Activated T-cell treated with anti-CD3 and anti-CD28 coated beads, Interleukin-2, amount 50 U/mL, for 24 hours (primary cell): ENCODE results near the gene CREB5.

Source experiments
- DNase-seq: peaks from one replicate; pipeline ENCODE4 v3.0.0-alpha.2; 2020
- H3K27ac Mint-ChIP-seq: 2 replicates; pipeline ENCODE4 v1.8.0; 2020; ENCODE audit warnings: mild to moderate bottlenecking, mixed read lengths
- H3K27me3 Mint-ChIP-seq: 2 replicates; pipeline ENCODE4 v1.8.0; 2020; ENCODE audit warnings: mixed read lengths
- H3K36me3 Mint-ChIP-seq: 2 replicates; pipeline ENCODE4 v1.8.0; 2020; ENCODE audit warnings: low read depth, mixed read lengths
- H3K4me1 Mint-ChIP-seq: 2 replicates; pipeline ENCODE4 v1.8.0; 2020; ENCODE audit warnings: low read depth, mixed read lengths
- H3K4me3 Mint-ChIP-seq: 2 replicates; pipeline ENCODE4 v1.8.0; 2020; ENCODE audit warnings: mild to moderate bottlenecking, moderate library complexity, mixed read lengths
- H3K9me3 Mint-ChIP-seq: 2 replicates; pipeline ENCODE4 v1.8.0; 2020; ENCODE audit warnings: mixed read lengths

Gene CREB5

GRCh38 chr7:28837216-28837615, 424.9 kb downstream of the CREB5 start:
- Mint-ChIP-seq H3K4me1 (no peaks in the 10 kb centered on the region), H3K9me3 (no peaks in the 10 kb centered on the region), H3K36me3 (no peaks in the 10 kb centered on the region), H3K4me3 (no peak overlapping the region), H3K27me3 (peaks cover 10% of the 10 kb centered on the region), H3K27ac (no peak overlapping the region)
- DNase-seq, result no peak

- Mint-ChIP-seq H3K27me3 (peaks cover 26% of the 10 kb centered on the region), H3K27ac (no peak overlapping the region)
Observed at GRCh38 chr7:28840592-28840995, 428.3 kb downstream of the CREB5 start.

GRCh38 chr7:28841766-28842165, 429.4 kb downstream of the CREB5 start:
- H3K27me3 Mint-ChIP-seq, result peaks cover 31% of the 10 kb centered on the region
- no peaks in the 10 kb centered on the region for H3K36me3 Mint-ChIP-seq
- no peak for DNase-seq
- H3K27ac Mint-ChIP-seq, result no peak overlapping the region
- no peaks in the 10 kb centered on the region for H3K9me3 Mint-ChIP-seq
- H3K4me3 Mint-ChIP-seq, result no peak overlapping the region
- H3K4me1 Mint-ChIP-seq, result no peaks in the 10 kb centered on the region

More at GRCh38 chr7:28840592-28840995, 428.3 kb downstream of the CREB5 start:
- no peak overlapping the region for H3K4me3 Mint-ChIP-seq
- no peaks in the 10 kb centered on the region for H3K4me1 Mint-ChIP-seq
- no peak for DNase-seq
- H3K9me3 Mint-ChIP-seq, result no peaks in the 10 kb centered on the region
- H3K36me3 Mint-ChIP-seq, result no peaks in the 10 kb centered on the region

- DNase-seq, result no peak
- Mint-ChIP-seq H3K4me1 (no peaks in the 10 kb centered on the region), H3K36me3 (no peaks in the 10 kb centered on the region), H3K27ac (no peak overlapping the region), H3K27me3 (peaks cover 31% of the 10 kb centered on the region), H3K9me3 (no peaks in the 10 kb centered on the region), H3K4me3 (no peak overlapping the region)
Observed at GRCh38 chr7:28842769-28843295, 430.5 kb downstream of the CREB5 start.

- H3K9me3 Mint-ChIP-seq, result no peaks in the 10 kb centered on the region
- no peak overlapping the region for H3K4me3 Mint-ChIP-seq
- H3K27ac Mint-ChIP-seq, result no peak overlapping the region
- H3K4me1 Mint-ChIP-seq, result no peaks in the 10 kb centered on the region
- H3K27me3 Mint-ChIP-seq, result peaks cover 37% of the 10 kb centered on the region
- DNase-seq, result no peak
- no peaks in the 10 kb centered on the region for H3K36me3 Mint-ChIP-seq
Observed at GRCh38 chr7:28845106-28845505, 432.8 kb downstream of the CREB5 start.

- Mint-ChIP-seq H3K4me3 (no peak overlapping the region), H3K27ac (no peak overlapping the region), H3K4me1 (no peaks in the 10 kb centered on the region), H3K36me3 (no peaks in the 10 kb centered on the region), H3K27me3 (peaks cover 44% of the 10 kb centered on the region), H3K9me3 (no peaks in the 10 kb centered on the region)
- DNase-seq, result no peak
Observed at GRCh38 chr7:28847176-28847575, 434.9 kb downstream of the CREB5 start.

- Mint-ChIP-seq H3K9me3 (no peaks in the 10 kb centered on the region), H3K27me3 (peaks cover 41% of the 10 kb centered on the region), H3K4me3 (no peak overlapping the region), H3K36me3 (no peaks in the 10 kb centered on the region), H3K27ac (no peak overlapping the region), H3K4me1 (no peaks in the 10 kb centered on the region)
- DNase-seq, result no peak
Observed at GRCh38 chr7:28847681-28848080, 435.4 kb downstream of the CREB5 start.

GRCh38 chr7:28848906-28849305, 436.6 kb downstream of the CREB5 start:
- peaks cover 46% of the 10 kb centered on the region for H3K27me3 Mint-ChIP-seq
- no peak overlapping the region for H3K4me3 Mint-ChIP-seq
- H3K36me3 Mint-ChIP-seq, result no peaks in the 10 kb centered on the region
- DNase-seq, result no peak
- H3K27ac Mint-ChIP-seq, result no peak overlapping the region
- no peaks in the 10 kb centered on the region for H3K9me3 Mint-ChIP-seq
- peaks cover 9% of the 10 kb centered on the region for H3K4me1 Mint-ChIP-seq

GRCh38 chr7:28850699-28851098, 438.4 kb downstream of the CREB5 start:
- Mint-ChIP-seq H3K36me3 (no peaks in the 10 kb centered on the region), H3K9me3 (no peaks in the 10 kb centered on the region), H3K27ac (no peak overlapping the region), H3K4me1 (peaks cover 13% of the 10 kb centered on the region), H3K27me3 (peaks cover 58% of the 10 kb centered on the region), H3K4me3 (no peak overlapping the region)
- no peak for DNase-seq

GRCh38 chr7:28853150-28853549, 440.8 kb downstream of the CREB5 start:
- Mint-ChIP-seq H3K4me3 (peak overlapping the region; percentile 64), H3K9me3 (no peaks in the 10 kb centered on the region)

GRCh38 chr7:28853834-28854749, 441.8 kb downstream of the CREB5 start:
- no peak overlapping the region for H3K27ac Mint-ChIP-seq
- peaks cover 76% of the 10 kb centered on the region for H3K27me3 Mint-ChIP-seq
- peak overlapping the region; percentile 64 for H3K4me3 Mint-ChIP-seq
- H3K9me3 Mint-ChIP-seq, result no peaks in the 10 kb centered on the region
- H3K36me3 Mint-ChIP-seq, result no peaks in the 10 kb centered on the region
- peak; percentile 87 for DNase-seq
- H3K4me1 Mint-ChIP-seq, result peaks cover 13% of the 10 kb centered on the region

More at GRCh38 chr7:28853150-28853549, 440.8 kb downstream of the CREB5 start:
- H3K27me3 Mint-ChIP-seq, result peaks cover 73% of the 10 kb centered on the region
- H3K36me3 Mint-ChIP-seq, result no peaks in the 10 kb centered on the region
- H3K27ac Mint-ChIP-seq, result no peak overlapping the region
- peaks cover 13% of the 10 kb centered on the region for H3K4me1 Mint-ChIP-seq
- no peak for DNase-seq

GRCh38 chr7:28854750-28855074, 442.4 kb downstream of the CREB5 start:
- H3K27me3 Mint-ChIP-seq, result peaks cover 78% of the 10 kb centered on the region
- no peaks in the 10 kb centered on the region for H3K9me3 Mint-ChIP-seq
- H3K4me3 Mint-ChIP-seq, result no peak overlapping the region
- H3K27ac Mint-ChIP-seq, result no peak overlapping the region
- H3K4me1 Mint-ChIP-seq, result peaks cover 13% of the 10 kb centered on the region
- H3K36me3 Mint-ChIP-seq, result no peaks in the 10 kb centered on the region
- DNase-seq, result no peak

GRCh38 chr7:28855538-28856217, 443.4 kb downstream of the CREB5 start:
- Mint-ChIP-seq H3K4me3 (no peak overlapping the region), H3K27ac (no peak overlapping the region), H3K27me3 (peaks cover 78% of the 10 kb centered on the region), H3K36me3 (no peaks in the 10 kb centered on the region), H3K9me3 (no peaks in the 10 kb centered on the region), H3K4me1 (peaks cover 13% of the 10 kb centered on the region)
- DNase-seq, result no peak

- Mint-ChIP-seq H3K9me3 (no peaks in the 10 kb centered on the region), H3K4me3 (no peak overlapping the region), H3K36me3 (no peaks in the 10 kb centered on the region), H3K4me1 (peaks cover 13% of the 10 kb centered on the region), H3K27me3 (peaks cover 77% of the 10 kb centered on the region), H3K27ac (no peak overlapping the region)
- no peak for DNase-seq
Observed at GRCh38 chr7:28856656-28857055, 444.3 kb downstream of the CREB5 start.

GRCh38 chr7:28858206-28858605, 445.9 kb downstream of the CREB5 start:
- Mint-ChIP-seq H3K27ac (no peak overlapping the region), H3K9me3 (no peaks in the 10 kb centered on the region), H3K4me3 (no peak overlapping the region), H3K36me3 (no peaks in the 10 kb centered on the region), H3K27me3 (peaks cover 72% of the 10 kb centered on the region), H3K4me1 (peaks cover 11% of the 10 kb centered on the region)
- DNase-seq, result no peak
